GM18502 (cell line): Measurements from ENCODE around the gene PLS3.
"Not testable (repeated sequence)": the region's sequence is repeated elsewhere in the genome, so short reads cannot be mapped to it uniquely, and the experiment has no call there.

ENCODE experiments used
- ATAC-seq: cut with Tn5 transposase; IDR thresholded peaks from one replicate; pipeline ENCODE4 v1.9.1; 2021; ENCODE audit warnings: mild to moderate bottlenecking; ENCODE audit not compliant: unreplicated experiment, poor library complexity

The PLS3 gene

GRCh38 chrX:115602308-115602707 lies 41.3 kb downstream of the PLS3 start:
- no peak for ATAC-seq

- ATAC-seq, result no peak
Measured at GRCh38 chrX:115602729-115603389, 41.9 kb downstream of the PLS3 start.

GRCh38 chrX:115603534-115604074 lies 42.6 kb downstream of the PLS3 start:
- no peak for ATAC-seq

- ATAC-seq, result no peak
Measured at GRCh38 chrX:115606861-115607260, 45.9 kb downstream of the PLS3 start.

- ATAC-seq, result no peak
Measured at GRCh38 chrX:115609621-115610020, 48.6 kb downstream of the PLS3 start.

GRCh38 chrX:115616943-115617563 lies 56.1 kb downstream of the PLS3 start:
- ATAC-seq, result peak; percentile 99

GRCh38 chrX:115622534-115622933 lies 61.6 kb downstream of the PLS3 start:
- ATAC-seq, result no peak

- ATAC-seq, result no peak
Measured at GRCh38 chrX:115624916-115625315, 63.9 kb downstream of the PLS3 start.

GRCh38 chrX:115625572-115626301 lies 64.8 kb downstream of the PLS3 start:
- ATAC-seq, result no peak

- ATAC-seq, result no peak
Measured at GRCh38 chrX:115630204-115630603, 69.2 kb downstream of the PLS3 start.

- no peak for ATAC-seq
Measured at GRCh38 chrX:115632455-115632854, 71.5 kb downstream of the PLS3 start.

GRCh38 chrX:115633397-115633796 lies 72.4 kb downstream of the PLS3 start:
- ATAC-seq, result not testable (repeated sequence)

GRCh38 chrX:115639334-115639880 lies 78.4 kb downstream of the PLS3 start:
- no peak for ATAC-seq

GRCh38 chrX:115642311-115642710 lies 81.3 kb downstream of the PLS3 start:
- no peak for ATAC-seq

GRCh38 chrX:115642895-115643530 lies 82.0 kb downstream of the PLS3 start:
- peak; percentile 66 for ATAC-seq

GRCh38 chrX:115644397-115644796 lies 83.4 kb downstream of the PLS3 start:
- not testable (repeated sequence) for ATAC-seq

- ATAC-seq, result no peak
Measured at GRCh38 chrX:115649461-115650063, 88.6 kb downstream of the PLS3 start.

GRCh38 chrX:115650449-115650848 lies 89.5 kb downstream of the PLS3 start:
- no peak for ATAC-seq

GRCh38 chrX:115650916-115651315 lies 89.9 kb downstream of the PLS3 start:
- peak; percentile 86 for ATAC-seq

GRCh38 chrX:115652221-115652620 lies 91.2 kb downstream of the PLS3 start:
- no peak for ATAC-seq
